Stimulated activated CD4-positive, alpha-beta T cell treated with anti-CD3 and anti-CD28 coated beads, Interleukin-15, amount 100 ng/mL, for 48 hours (primary cell): ENCODE measurements around the gene PFKFB3.
A peak's percentile ranks its signal among the peaks of the same experiment; 100 is the strongest.
"Not testable (repeated sequence)": the region's sequence is repeated elsewhere in the genome, so short reads cannot be mapped to it uniquely, and the experiment has no call there.

Experiments used
- DNase-seq, 2 donors: peaks; one replicate each; pipeline ENCODE4 v3.0.0-alpha.2; 2020; ENCODE audit warnings: low read depth in 2 of 2

PFKFB3 gene

DNA sequence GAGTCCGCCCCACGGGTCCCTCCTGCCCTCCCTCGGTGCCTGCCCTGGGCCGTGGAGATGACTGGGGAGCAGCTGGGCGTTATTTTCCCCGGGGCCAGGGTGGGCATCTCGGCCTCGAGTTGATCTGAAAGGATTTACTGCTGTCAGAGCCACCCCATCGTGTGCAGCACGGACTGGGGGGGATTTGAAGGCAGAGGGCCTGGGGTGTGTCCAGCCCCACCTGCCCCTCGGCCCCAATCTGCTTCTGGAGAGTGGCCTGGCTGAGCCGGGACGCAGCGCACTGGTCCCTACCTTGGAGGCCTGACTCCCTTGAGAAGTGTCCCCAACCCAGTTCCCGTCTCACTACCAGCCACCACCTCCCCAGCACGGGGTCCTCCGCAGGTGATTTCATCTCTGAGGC, 24.2 kb upstream of the PFKFB3 start:
- DNase-seq: no peak

GRCh38 chr10:6179078-6179477, 23.7 kb upstream of the PFKFB3 start:
- DNase-seq: no peak

- DNase-seq: no peak
Observed at GRCh38 chr10:6180480-6181110, 22.1 kb upstream of the PFKFB3 start.

- DNase-seq: no peak
Observed at GRCh38 chr10:6181249-6181648, 21.5 kb upstream of the PFKFB3 start.

DNA sequence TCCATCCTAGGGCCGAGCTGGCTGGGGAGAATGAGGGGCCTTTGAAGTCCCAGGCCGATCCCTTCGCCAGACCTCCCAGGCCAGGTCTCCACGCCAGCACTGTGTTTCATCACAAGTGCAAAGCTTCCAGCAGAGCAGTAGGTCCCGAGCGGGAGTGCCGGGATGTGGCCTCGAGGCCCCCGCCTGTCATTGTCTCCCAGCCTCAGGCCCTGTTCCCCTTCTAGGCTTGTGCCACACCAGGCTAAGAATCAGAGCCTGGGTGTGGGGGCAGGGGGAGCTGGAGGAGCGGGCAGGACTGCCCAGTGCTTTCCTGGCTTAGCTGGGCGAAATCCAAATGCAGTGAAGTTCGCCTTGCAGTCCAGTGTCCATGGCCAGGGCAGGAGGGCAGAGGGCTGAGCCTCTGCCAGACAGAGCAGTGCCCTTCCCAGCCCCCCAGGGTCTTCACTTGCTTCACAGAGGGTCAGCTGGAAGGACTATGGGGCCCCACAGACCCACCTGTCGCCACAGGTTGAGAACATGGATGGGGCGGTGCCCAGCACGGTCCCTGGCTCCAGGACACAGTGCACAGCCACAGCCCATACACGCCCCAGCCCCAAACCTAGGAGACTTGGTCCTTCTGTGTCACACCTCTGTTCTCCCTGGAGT, 20.2 kb upstream of the PFKFB3 start:
- no peak for DNase-seq

DNA sequence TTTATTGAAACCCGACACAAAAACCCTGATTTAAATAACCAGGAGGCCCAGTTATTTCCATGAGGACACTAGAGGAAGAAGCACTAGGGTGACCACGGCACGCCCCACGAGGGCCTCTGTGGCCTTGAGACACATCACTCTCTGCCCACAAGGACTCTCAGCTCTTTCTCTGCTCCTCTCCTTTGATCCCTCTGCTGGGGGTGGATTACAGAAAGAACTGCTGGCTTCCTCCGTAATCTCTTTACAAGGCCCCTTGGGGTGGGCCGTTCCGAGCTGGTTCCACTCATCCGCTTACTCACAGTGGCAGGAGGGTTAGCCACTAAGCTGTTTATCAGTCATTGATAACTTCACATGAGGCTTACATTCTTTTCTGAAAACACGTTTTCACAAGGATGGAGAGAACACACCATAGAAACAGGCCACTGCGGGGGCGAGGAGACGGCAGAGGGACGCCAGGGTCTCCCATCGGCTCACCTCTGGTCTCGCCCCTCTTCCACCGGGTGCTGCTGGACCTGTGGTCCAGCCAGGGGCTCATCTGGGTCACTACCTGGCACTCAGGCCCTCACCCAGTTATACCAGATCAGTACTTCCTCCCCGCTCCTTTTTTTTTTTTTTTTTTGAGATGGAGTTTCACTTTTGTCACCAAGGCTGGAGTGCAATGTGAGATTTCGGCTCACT, 17.6 kb upstream of the PFKFB3 start:
- DNase-seq: no peak

- DNase-seq: no peak
Observed at GRCh38 chr10:6186894-6187256, 15.9 kb upstream of the PFKFB3 start.

GRCh38 chr10:6187278-6187677, 15.5 kb upstream of the PFKFB3 start:
- no peak for DNase-seq

- DNase-seq: not testable (repeated sequence)
Observed at GRCh38 chr10:6190033-6190432, 12.7 kb upstream of the PFKFB3 start.

DNA sequence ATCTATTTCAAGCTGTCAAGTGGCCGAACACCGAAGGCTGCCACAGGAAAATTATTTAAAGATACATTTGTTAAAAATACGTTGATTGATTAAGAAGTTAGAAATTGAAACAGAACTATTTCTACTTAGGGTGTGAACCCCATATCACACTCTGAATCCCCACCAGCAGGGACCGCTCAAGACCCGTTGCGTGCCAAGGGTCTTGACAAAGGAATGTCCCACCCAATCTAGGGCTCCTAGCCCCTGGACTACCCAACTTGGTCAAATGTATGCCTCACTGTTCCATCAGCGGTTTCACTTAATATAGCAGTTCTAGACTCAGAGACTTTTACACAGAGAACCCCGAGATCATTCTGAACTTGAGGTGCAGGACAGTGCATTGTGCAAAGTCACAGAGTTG, 11.6 kb upstream of the PFKFB3 start:
- DNase-seq: no peak

DNA sequence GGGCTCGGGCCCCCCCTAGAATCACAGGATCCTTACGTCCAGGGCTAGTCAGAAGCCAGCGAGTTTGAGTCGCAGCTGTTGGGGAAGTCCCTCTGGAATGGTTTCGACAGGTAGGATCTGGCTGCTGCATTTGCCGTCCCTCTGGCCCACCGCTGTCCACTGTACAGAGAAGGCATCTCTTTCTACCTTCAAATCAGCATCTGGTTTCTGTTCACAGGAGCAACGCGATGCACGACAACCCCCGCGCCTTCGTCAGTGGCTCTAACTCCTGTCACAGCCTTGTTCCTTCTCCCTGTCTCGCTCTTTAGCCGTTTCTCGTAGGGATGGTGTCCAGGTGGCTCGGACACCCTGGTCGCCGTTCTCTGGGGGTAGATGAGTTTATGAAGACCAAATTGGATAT, 11.2 kb upstream of the PFKFB3 start:
- DNase-seq: no peak

GRCh38 chr10:6193342-6193741, 9.4 kb upstream of the PFKFB3 start:
- not testable (repeated sequence) for DNase-seq

- DNase-seq: no peak
Observed at GRCh38 chr10:6194311-6194710, 8.4 kb upstream of the PFKFB3 start.

- no peak for DNase-seq
Observed at GRCh38 chr10:6195376-6195775, 7.4 kb upstream of the PFKFB3 start.

DNA sequence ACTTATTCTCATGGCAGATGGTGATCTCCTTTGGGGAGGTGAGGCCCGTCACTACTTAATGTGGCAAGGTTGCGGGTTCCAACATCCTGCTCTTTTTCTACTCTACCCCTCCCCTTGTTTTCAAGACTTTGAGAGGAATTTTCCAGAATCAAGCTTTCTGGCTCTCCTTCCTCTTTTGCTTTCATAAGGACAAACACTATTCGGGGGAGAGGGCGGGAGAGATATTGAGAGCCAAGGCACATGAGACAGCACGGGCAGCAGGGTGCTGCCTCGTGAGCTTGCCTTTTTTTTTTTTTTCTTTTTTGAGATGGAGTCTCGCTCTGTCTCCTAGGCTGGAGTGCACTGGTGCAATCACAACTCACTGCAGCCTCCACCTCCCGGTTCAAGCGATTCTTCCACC, 6.9 kb upstream of the PFKFB3 start:
- no peak for DNase-seq

DNA sequence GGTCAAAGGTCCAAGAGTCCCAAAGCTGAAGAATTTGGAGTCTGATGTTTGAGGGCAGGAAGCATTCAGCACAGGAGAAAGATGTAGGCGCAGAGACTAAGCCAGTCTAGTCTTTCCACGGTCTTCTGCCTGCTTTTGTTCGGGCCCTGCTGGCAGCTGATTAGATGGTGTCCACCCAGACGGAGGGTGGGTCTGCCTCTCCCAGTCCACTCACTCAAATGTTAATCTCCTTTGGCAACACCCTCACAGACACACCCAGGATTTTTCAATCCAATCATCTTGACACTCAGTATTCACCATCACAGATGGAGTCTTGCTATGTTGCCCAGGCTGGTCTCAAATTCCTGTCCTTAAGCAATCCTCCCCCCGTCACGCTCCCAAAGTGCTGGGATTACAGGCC, 6.2 kb upstream of the PFKFB3 start:
- DNase-seq: not testable (repeated sequence)

DNA sequence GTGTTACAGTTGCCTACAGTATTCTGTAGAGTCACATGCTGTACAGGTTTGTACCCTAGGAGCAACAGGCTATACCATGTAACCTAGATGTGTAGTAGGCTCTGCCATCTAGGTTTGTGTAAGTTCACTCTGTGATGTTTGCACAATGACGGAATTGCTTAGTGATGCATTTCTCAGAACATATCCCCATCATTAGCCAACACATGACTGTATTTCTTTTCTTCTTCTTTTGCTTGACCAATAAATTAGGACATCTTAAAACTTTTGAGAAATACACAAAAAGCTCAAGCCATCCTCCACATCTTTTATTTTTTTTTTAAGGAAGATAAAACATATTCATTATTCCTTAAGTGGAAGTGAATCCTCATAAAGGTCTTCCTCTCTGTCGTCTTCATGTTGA, 5.4 kb upstream of the PFKFB3 start:
- no peak for DNase-seq

DNA sequence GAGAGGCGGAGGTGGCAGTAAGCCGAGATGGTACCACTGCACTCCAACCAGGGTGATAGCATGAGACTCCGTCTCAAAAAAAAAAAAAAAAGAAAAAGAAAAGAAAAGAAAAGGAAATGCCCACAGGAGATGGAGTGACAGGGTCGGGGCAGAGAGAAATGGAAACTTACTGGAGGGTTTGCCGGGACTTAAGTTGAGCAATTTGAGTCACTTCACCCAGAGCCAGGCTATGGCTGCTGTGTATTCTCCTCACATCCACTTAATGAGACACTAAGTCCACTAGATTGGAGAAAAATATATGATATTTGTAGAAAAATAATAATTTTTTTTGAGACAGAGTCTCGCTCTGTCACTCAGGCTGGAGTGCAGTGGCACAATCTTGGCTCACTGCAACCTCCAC, 4.6 kb upstream of the PFKFB3 start:
- DNase-seq: no peak

DNA sequence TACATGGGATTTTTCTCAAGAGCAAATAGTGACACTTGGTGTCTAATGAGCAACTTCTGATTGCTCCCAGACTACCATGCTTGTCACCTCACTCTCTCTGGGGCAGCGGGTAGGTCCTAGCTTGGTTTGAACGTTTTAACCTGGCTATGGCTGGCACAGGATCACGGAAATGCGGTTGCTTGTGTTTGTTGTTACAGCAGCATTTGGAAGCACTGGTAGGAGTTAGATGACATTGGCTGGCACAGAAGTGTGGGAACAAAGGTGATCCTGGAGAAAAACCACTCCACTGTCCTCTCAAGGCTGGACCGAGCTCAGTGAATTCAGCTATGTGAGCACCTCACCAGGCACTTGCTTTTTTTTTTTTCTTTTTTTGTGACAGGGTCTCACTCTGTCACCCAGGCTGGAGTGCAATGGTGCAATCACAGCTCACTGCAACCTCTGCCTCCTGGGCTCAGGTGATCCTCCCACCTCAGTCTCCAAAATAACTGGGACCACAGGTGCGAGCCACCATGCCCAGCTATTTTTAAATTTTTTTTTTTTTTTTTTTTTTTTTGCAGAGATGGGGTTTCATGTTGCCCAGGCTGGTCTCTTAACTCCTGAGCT, 3.5 kb upstream of the PFKFB3 start:
- DNase-seq: no peak

GRCh38 chr10:6200440-6200733, 2.3 kb upstream of the PFKFB3 start:
- DNase-seq: no peak

GRCh38 chr10:6200734-6201515, 1.8 kb upstream of the PFKFB3 start:
- peak in 1 of 2 donors; percentile 35 for DNase-seq

DNA sequence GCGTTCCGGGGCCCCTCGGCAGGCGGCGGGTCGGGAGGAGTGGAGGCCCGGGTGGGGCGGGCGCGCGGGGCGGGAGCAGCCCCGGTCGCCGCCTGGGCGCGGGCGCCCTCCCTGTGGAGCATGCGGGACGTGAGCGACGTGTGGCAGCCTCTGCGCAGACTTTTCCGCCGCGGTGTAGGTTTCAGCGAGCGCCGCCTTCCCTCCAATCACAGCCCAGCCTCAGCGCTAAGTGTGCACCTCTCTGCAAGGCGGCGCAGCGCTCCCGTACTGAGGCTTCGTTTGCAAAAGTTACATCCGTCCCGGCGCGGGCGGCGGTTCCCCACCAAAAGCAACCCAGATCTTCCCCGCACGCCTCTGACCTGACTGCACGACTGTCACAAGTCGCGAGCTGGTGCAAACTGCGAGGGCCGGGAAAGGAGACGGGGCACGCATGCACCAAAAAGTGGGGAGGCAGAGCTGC, 1.2 kb upstream of the PFKFB3 start:
- peak; percentile 86 to 87 for DNase-seq
